WERI-Rb-1 (cell line): Measurements from ENCODE around the gene ARPC5L.
"Not testable (repeated sequence)": the region's sequence is repeated elsewhere in the genome, so short reads cannot be mapped to it uniquely, and the experiment has no call there.

Experiments
- DNase-seq: peaks from one replicate; pipeline ENCODE4 v3.0.0-alpha.2; 2020
- H3K27ac ChIP-seq: fragments of 250-450 bp; sonication (Bioruptor Pico); 2 replicates; pipeline ENCODE4 v1.5.1; 2020; ENCODE audit warnings: mild to moderate bottlenecking, moderate library complexity
- H3K27me3 ChIP-seq: fragments of 250-450 bp; sonication (Bioruptor Pico); 2 replicates; pipeline ENCODE4 v1.5.1; 2021; ENCODE audit warnings: mild to moderate bottlenecking, low read depth, moderate library complexity; ENCODE audit not compliant: insufficient read depth, severe bottlenecking
- H3K36me3 ChIP-seq: fragments of 250-450 bp; sonication (Bioruptor Pico); 2 replicates; pipeline ENCODE4 v1.5.1; 2020; ENCODE audit warnings: mild to moderate bottlenecking, moderate library complexity
- H3K4me3 ChIP-seq: 2 replicates; pipeline ENCODE4 v1.5.1; 2011; ENCODE audit warnings: low read depth, mild to moderate bottlenecking, control low read depth, low read length
- H3K9me3 ChIP-seq: fragments of 250-450 bp; sonication (Bioruptor Pico); 2 replicates; pipeline ENCODE4 v1.5.1; 2021; ENCODE audit warnings: mild to moderate bottlenecking, moderate library complexity; ENCODE audit not compliant: severe bottlenecking
- TF ChIP-seq, protein P1 (sequence below): IDR thresholded peaks from 2 replicates; pipeline ENCODE4 v1.5.1; 2011; ENCODE audit warnings: low read depth, mild to moderate bottlenecking, control low read depth, inconsistent platforms, low read length

Gene ARPC5L

DNA sequence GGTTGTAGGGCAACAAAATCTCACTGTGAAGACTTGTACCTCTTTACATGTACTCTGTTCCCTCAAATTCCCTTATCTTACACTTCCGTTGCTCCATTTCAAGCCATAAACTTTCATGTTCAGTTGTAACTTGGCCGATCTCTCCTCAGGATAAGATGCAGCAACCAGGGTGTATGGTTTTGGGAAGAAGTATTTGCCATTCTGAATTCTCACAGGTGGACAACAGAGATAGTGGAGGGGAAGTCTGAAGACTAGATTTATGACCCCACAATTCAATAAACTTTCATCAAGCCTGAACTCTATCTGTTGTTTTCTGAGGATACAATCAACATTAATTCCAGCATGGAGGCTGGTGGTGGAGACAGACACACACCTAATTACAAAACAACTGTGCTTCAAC, 51.4 kb downstream of the ARPC5L start:
- no peak for DNase-seq
- H3K27me3 ChIP-seq, result no peaks in the 10 kb centered on the region
- no peak overlapping the region for H3K27ac ChIP-seq
- H3K4me3 ChIP-seq, result no peak overlapping the region
- no peaks in the 10 kb centered on the region for H3K9me3 ChIP-seq
- TF ChIP-seq, protein P1, sequence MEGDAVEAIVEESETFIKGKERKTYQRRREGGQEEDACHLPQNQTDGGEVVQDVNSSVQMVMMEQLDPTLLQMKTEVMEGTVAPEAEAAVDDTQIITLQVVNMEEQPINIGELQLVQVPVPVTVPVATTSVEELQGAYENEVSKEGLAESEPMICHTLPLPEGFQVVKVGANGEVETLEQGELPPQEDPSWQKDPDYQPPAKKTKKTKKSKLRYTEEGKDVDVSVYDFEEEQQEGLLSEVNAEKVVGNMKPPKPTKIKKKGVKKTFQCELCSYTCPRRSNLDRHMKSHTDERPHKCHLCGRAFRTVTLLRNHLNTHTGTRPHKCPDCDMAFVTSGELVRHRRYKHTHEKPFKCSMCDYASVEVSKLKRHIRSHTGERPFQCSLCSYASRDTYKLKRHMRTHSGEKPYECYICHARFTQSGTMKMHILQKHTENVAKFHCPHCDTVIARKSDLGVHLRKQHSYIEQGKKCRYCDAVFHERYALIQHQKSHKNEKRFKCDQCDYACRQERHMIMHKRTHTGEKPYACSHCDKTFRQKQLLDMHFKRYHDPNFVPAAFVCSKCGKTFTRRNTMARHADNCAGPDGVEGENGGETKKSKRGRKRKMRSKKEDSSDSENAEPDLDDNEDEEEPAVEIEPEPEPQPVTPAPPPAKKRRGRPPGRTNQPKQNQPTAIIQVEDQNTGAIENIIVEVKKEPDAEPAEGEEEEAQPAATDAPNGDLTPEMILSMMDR, result no peak
- H3K36me3 ChIP-seq, result peaks cover 15% of the 10 kb centered on the region

DNA sequence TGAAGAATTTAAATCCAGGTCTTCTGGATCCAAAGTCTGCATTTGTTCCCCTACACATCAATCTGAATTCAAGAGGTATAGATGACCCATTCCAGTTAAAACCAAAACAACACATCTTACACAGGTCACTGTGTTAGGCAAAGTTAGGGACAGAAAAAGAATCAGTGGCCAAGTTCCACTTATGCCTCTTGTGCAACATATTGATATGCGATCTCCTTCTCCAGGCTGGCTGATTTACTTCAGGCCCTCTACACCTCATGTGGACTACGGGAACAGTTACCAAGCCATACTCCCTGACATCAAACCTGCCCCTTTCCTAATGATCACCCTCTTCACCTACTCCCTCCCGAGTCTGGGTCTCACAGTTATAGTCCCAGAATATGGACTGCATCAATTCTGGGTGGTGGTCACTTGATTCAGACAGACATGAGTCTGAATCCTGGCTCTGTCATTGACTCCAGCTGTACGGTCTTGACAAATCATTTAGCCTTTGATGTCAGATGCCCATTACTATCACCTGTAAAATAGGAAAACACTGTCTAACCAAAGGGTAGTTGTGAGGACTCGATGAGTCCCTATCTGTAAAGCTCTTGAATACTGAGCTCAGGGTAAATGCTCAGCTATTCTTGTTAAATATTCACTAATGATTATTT, 52.9 kb downstream of the ARPC5L start:
- Histone ChIP-seq H3K27ac (no peak overlapping the region), H3K4me3 (no peak overlapping the region), H3K9me3 (no peaks in the 10 kb centered on the region), H3K36me3 (peaks cover 17% of the 10 kb centered on the region), H3K27me3 (no peaks in the 10 kb centered on the region)
- TF ChIP-seq, protein P1, result no peak
- DNase-seq, result no peak

DNA sequence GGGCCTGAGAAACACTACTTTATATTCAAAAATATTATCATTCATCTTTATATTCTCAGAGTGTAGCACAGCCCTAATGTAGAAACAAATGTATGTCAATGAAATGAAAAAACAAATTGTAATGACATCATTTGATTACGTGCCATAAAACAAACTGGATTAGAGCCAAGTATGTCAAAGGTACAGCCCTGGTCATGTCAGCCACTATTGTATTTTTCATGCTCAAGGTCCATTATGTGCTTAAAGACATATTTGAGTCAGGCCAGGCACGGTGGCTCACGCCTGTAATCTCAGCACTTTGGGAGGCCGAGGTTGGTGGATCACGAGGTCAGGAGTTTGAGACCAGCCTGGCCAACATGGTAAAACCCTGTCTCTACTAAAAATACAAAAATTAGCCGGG, 58.5 kb downstream of the ARPC5L start:
- not testable (repeated sequence) for H3K27me3 ChIP-seq, H3K36me3 ChIP-seq, DNase-seq, H3K9me3 ChIP-seq, H3K27ac ChIP-seq, H3K4me3 ChIP-seq
